Activated naive CD8-positive, alpha-beta T cell (primary cell): ENCODE measurements around the gene PTPRT.

Source experiments
- H3K27ac Mint-ChIP-seq: one replicate; pipeline ENCODE4 v1.8.0; 2021; ENCODE audit warnings: mixed read lengths
- H3K27me3 Mint-ChIP-seq: one replicate; pipeline ENCODE4 v1.8.0; 2021; ENCODE audit warnings: mixed read lengths
- H3K36me3 Mint-ChIP-seq: one replicate; pipeline ENCODE4 v1.8.0; 2021; ENCODE audit warnings: mixed read lengths
- H3K4me1 Mint-ChIP-seq: one replicate; pipeline ENCODE4 v1.8.0; 2021; ENCODE audit warnings: low read depth, mixed read lengths
- H3K4me3 Mint-ChIP-seq: one replicate; pipeline ENCODE4 v1.8.0; 2021; ENCODE audit warnings: mild to moderate bottlenecking, mixed read lengths
- H3K9me3 Mint-ChIP-seq: one replicate; pipeline ENCODE4 v1.8.0; 2021; ENCODE audit warnings: low read depth, mixed read lengths

PTPRT gene

GRCh38 chr20:42886046-42886445, 303.7 kb downstream of the PTPRT start:
- Mint-ChIP-seq H3K9me3 (no peaks in the 10 kb centered on the region), H3K27me3 (no peaks in the 10 kb centered on the region), H3K36me3 (no peaks in the 10 kb centered on the region), H3K4me1 (no peaks in the 10 kb centered on the region), H3K4me3 (no peak overlapping the region), H3K27ac (no peak overlapping the region)

- H3K27me3 Mint-ChIP-seq: peaks cover 2% of the 10 kb centered on the region
- no peak overlapping the region for H3K27ac Mint-ChIP-seq
- H3K36me3 Mint-ChIP-seq: no peaks in the 10 kb centered on the region
- H3K4me3 Mint-ChIP-seq: no peak overlapping the region
- H3K4me1 Mint-ChIP-seq: no peaks in the 10 kb centered on the region
- no peaks in the 10 kb centered on the region for H3K9me3 Mint-ChIP-seq
Measured at GRCh38 chr20:42875581-42875980, 314.1 kb downstream of the PTPRT start.

- Mint-ChIP-seq H3K4me1 (no peaks in the 10 kb centered on the region), H3K27ac (no peak overlapping the region), H3K9me3 (peaks cover 4% of the 10 kb centered on the region), H3K27me3 (peaks cover 2% of the 10 kb centered on the region), H3K4me3 (no peak overlapping the region), H3K36me3 (no peaks in the 10 kb centered on the region)
Measured at GRCh38 chr20:42873259-42873658, 316.4 kb downstream of the PTPRT start.

GRCh38 chr20:42864116-42864515, 325.6 kb downstream of the PTPRT start:
- H3K27ac Mint-ChIP-seq: no peak overlapping the region
- H3K4me3 Mint-ChIP-seq: no peak overlapping the region
- H3K9me3 Mint-ChIP-seq: peaks cover 3% of the 10 kb centered on the region
- no peaks in the 10 kb centered on the region for H3K4me1 Mint-ChIP-seq
- peaks cover 2% of the 10 kb centered on the region for H3K27me3 Mint-ChIP-seq
- H3K36me3 Mint-ChIP-seq: no peaks in the 10 kb centered on the region

- Mint-ChIP-seq H3K27ac (no peak overlapping the region), H3K36me3 (no peaks in the 10 kb centered on the region), H3K27me3 (peaks cover 2% of the 10 kb centered on the region), H3K4me3 (no peak overlapping the region), H3K9me3 (peaks cover 3% of the 10 kb centered on the region), H3K4me1 (no peaks in the 10 kb centered on the region)
Measured at GRCh38 chr20:42862446-42862845, 327.3 kb downstream of the PTPRT start.

GRCh38 chr20:42857446-42857845, 332.3 kb downstream of the PTPRT start:
- Mint-ChIP-seq H3K4me3 (no peak overlapping the region), H3K27me3 (peaks cover 2% of the 10 kb centered on the region), H3K36me3 (no peaks in the 10 kb centered on the region), H3K9me3 (no peaks in the 10 kb centered on the region), H3K27ac (no peak overlapping the region), H3K4me1 (no peaks in the 10 kb centered on the region)

GRCh38 chr20:42855896-42856295, 333.8 kb downstream of the PTPRT start:
- no peaks in the 10 kb centered on the region for H3K9me3 Mint-ChIP-seq
- no peak overlapping the region for H3K27ac Mint-ChIP-seq
- H3K4me3 Mint-ChIP-seq: no peak overlapping the region
- no peaks in the 10 kb centered on the region for H3K4me1 Mint-ChIP-seq
- no peaks in the 10 kb centered on the region for H3K36me3 Mint-ChIP-seq
- no peaks in the 10 kb centered on the region for H3K27me3 Mint-ChIP-seq

- H3K27me3 Mint-ChIP-seq: no peaks in the 10 kb centered on the region
- no peaks in the 10 kb centered on the region for H3K4me1 Mint-ChIP-seq
- no peak overlapping the region for H3K4me3 Mint-ChIP-seq
- H3K27ac Mint-ChIP-seq: no peak overlapping the region
- H3K9me3 Mint-ChIP-seq: no peaks in the 10 kb centered on the region
- no peaks in the 10 kb centered on the region for H3K36me3 Mint-ChIP-seq
Measured at GRCh38 chr20:42852691-42853090, 337.0 kb downstream of the PTPRT start.

GRCh38 chr20:42846784-42847490, 342.8 kb downstream of the PTPRT start:
- no peak overlapping the region for H3K27ac Mint-ChIP-seq
- peaks cover 6% of the 10 kb centered on the region for H3K9me3 Mint-ChIP-seq
- no peaks in the 10 kb centered on the region for H3K4me1 Mint-ChIP-seq
- no peaks in the 10 kb centered on the region for H3K27me3 Mint-ChIP-seq
- no peaks in the 10 kb centered on the region for H3K36me3 Mint-ChIP-seq
- H3K4me3 Mint-ChIP-seq: no peak overlapping the region

- H3K9me3 Mint-ChIP-seq: peaks cover 6% of the 10 kb centered on the region
- H3K4me3 Mint-ChIP-seq: no peak overlapping the region
- H3K27me3 Mint-ChIP-seq: no peaks in the 10 kb centered on the region
- H3K4me1 Mint-ChIP-seq: no peaks in the 10 kb centered on the region
- no peak overlapping the region for H3K27ac Mint-ChIP-seq
- no peaks in the 10 kb centered on the region for H3K36me3 Mint-ChIP-seq
Measured at GRCh38 chr20:42844751-42845150, 345.0 kb downstream of the PTPRT start.

GRCh38 chr20:42837456-42837855, 352.2 kb downstream of the PTPRT start:
- Mint-ChIP-seq H3K4me3 (no peak overlapping the region), H3K27ac (no peak overlapping the region), H3K9me3 (peaks cover 6% of the 10 kb centered on the region), H3K36me3 (no peaks in the 10 kb centered on the region), H3K27me3 (no peaks in the 10 kb centered on the region), H3K4me1 (no peaks in the 10 kb centered on the region)

GRCh38 chr20:42836339-42836738, 353.4 kb downstream of the PTPRT start:
- H3K36me3 Mint-ChIP-seq: no peaks in the 10 kb centered on the region
- no peaks in the 10 kb centered on the region for H3K4me1 Mint-ChIP-seq
- peaks cover 6% of the 10 kb centered on the region for H3K9me3 Mint-ChIP-seq
- no peaks in the 10 kb centered on the region for H3K27me3 Mint-ChIP-seq
- no peak overlapping the region for H3K4me3 Mint-ChIP-seq
- H3K27ac Mint-ChIP-seq: no peak overlapping the region

GRCh38 chr20:42807876-42808275, 381.8 kb downstream of the PTPRT start:
- Mint-ChIP-seq H3K4me1 (no peaks in the 10 kb centered on the region), H3K4me3 (no peak overlapping the region), H3K36me3 (no peaks in the 10 kb centered on the region), H3K9me3 (no peaks in the 10 kb centered on the region), H3K27me3 (peaks cover 1% of the 10 kb centered on the region), H3K27ac (no peak overlapping the region)

GRCh38 chr20:42795111-42795695, 394.5 kb downstream of the PTPRT start:
- Mint-ChIP-seq H3K4me3 (no peak overlapping the region), H3K27ac (no peak overlapping the region), H3K9me3 (peaks cover 13% of the 10 kb centered on the region), H3K36me3 (no peaks in the 10 kb centered on the region), H3K4me1 (no peaks in the 10 kb centered on the region), H3K27me3 (no peaks in the 10 kb centered on the region)

GRCh38 chr20:42792052-42792451, 397.7 kb downstream of the PTPRT start:
- no peak overlapping the region for H3K27ac Mint-ChIP-seq
- H3K4me3 Mint-ChIP-seq: no peak overlapping the region

GRCh38 chr20:42790111-42790510, 399.6 kb downstream of the PTPRT start:
- H3K36me3 Mint-ChIP-seq: no peaks in the 10 kb centered on the region
- no peaks in the 10 kb centered on the region for H3K4me1 Mint-ChIP-seq
- H3K27ac Mint-ChIP-seq: no peak overlapping the region
- H3K4me3 Mint-ChIP-seq: no peak overlapping the region
- H3K27me3 Mint-ChIP-seq: peaks cover 4% of the 10 kb centered on the region
- no peaks in the 10 kb centered on the region for H3K9me3 Mint-ChIP-seq

More at GRCh38 chr20:42792052-42792451, 397.7 kb downstream of the PTPRT start:
- Mint-ChIP-seq H3K36me3 (no peaks in the 10 kb centered on the region), H3K9me3 (peaks cover 7% of the 10 kb centered on the region), H3K4me1 (no peaks in the 10 kb centered on the region), H3K27me3 (peaks cover 4% of the 10 kb centered on the region)
